PC-3 (cell line): ENCODE results near the gene RBMS3. TPM values are rescaled to one million over a fixed set of nuclear protein-coding genes. Genes with fewer than 3 reads are reported as not detected.

Source experiments
- ATAC-seq: fragments of 200-7000 bp; cut with Tn5 transposase; 2 replicates; pipeline ENCODE4 v1.9.1; 2020; ENCODE audit warnings: mild to moderate bottlenecking, moderate library complexity
- BruUV-seq: library from RNA; stranded (reverse); fragments of 400-500 nt; replicated peaks from 2 replicates; lab custom pipeline; 2021; lab: Mats Ljungman, UMichigan
- CTCF ChIA-PET: fragments of 300-600 bp; sonication (Branson Sonifier 250); formaldehyde crosslinking; loops from one replicate; lab custom pipeline; 2022; ENCODE audit warnings: antibody characterized with exemption; lab: Charles Lee
- POLR2A ChIA-PET: fragments of 300-600 bp; sonication (Branson Sonifier 250); formaldehyde crosslinking; loops from one replicate; lab custom pipeline; 2022; ENCODE audit warnings: antibody characterized with exemption; ENCODE audit not compliant: unreplicated experiment; lab: Charles Lee
- DNase-seq: peaks from one replicate; pipeline ENCODE4 v3.0.0-alpha.2; 2015
- H2AFZ ChIP-seq: fragments of 300-600 bp; sonication (generic); 2 replicates; pipeline ENCODE4 v1.6.0; 2016; ENCODE audit warnings: antibody characterized with exemption, low read length
- H3F3A ChIP-seq: fragments of 300-600 bp; sonication (generic); one replicate; pipeline ENCODE4 v1.6.0; 2017; ENCODE audit warnings: antibody characterized with exemption, low read length, control low read depth, mild to moderate bottlenecking; ENCODE audit not compliant: unreplicated experiment
- H3K27ac ChIP-seq: fragments of 300-600 bp; sonication (generic); 2 replicates; pipeline ENCODE4 v1.5.1; 2016; ENCODE audit warnings: mild to moderate bottlenecking, low read length
- H3K27me3 ChIP-seq: fragments of 300-600 bp; sonication (generic); 2 replicates; pipeline ENCODE4 v1.6.1; 2016; ENCODE audit warnings: low read length, mixed read lengths
- H3K36me3 ChIP-seq: fragments of 300-600 bp; sonication (generic); 2 replicates; pipeline ENCODE4 v1.6.1; 2016; ENCODE audit warnings: low read depth, mixed run types, low read length, mixed read lengths
- H3K4me1 ChIP-seq: fragments of 300-600 bp; sonication (generic); 2 replicates; pipeline ENCODE4 v1.5.1; 2016; ENCODE audit warnings: low read length; ENCODE audit not compliant: insufficient read depth
- H3K4me2 ChIP-seq: fragments of 300-600 bp; sonication (generic); 2 replicates; pipeline ENCODE4 v1.6.0; 2016; ENCODE audit warnings: low read length
- H3K4me3 ChIP-seq: fragments of 300-600 bp; sonication (generic); 2 replicates; pipeline ENCODE4 v1.5.1; 2016; ENCODE audit warnings: mild to moderate bottlenecking, low read length, mixed read lengths
- H3K79me2 ChIP-seq: fragments of 300-600 bp; sonication (generic); 2 replicates; pipeline ENCODE4 v1.6.1; 2017; ENCODE audit warnings: low read length, mixed read lengths
- H3K9ac ChIP-seq: fragments of 300-600 bp; sonication (generic); 2 replicates; pipeline ENCODE4 v1.6.0; 2016; ENCODE audit warnings: mild to moderate bottlenecking, low read length
- H3K9me2 ChIP-seq: fragments of 300-600 bp; sonication (generic); replicated peaks from 2 replicates; pipeline ENCODE4 v1.6.1; 2016; ENCODE audit warnings: mixed run types, low read length, mixed read lengths
- H3K9me3 ChIP-seq: fragments of 300-600 bp; sonication (generic); 2 replicates; pipeline ENCODE4 v1.6.1; 2016; ENCODE audit warnings: low read length, mixed read lengths
- H4K20me1 ChIP-seq: fragments of 300-600 bp; sonication (generic); 2 replicates; pipeline ENCODE4 v1.6.1; 2016; ENCODE audit warnings: low read length, mixed read lengths
- EZH2 ChIP-seq: fragments of 300-600 bp; sonication (generic); IDR thresholded peaks from one replicate; pipeline ENCODE4 v1.6.1; 2017; ENCODE audit warnings: antibody characterized with exemption, mild to moderate bottlenecking, low read length; ENCODE audit not compliant: unreplicated experiment
- EZH2phosphoT487 ChIP-seq: fragments of 300-600 bp; sonication (generic); IDR thresholded peaks from 2 replicates; pipeline ENCODE4 v1.6.1; 2018; ENCODE audit warnings: mild to moderate bottlenecking, antibody characterized with exemption, low read length, borderline replicate concordance
- intact Hi-C: fragments of 100-400 bp; cut with micrococcal nuclease; formaldehyde crosslinking; loops from 2 replicates; pipeline ENCODE4 v1.9.0; 2023
- total RNA-seq: library from RNA; depleted of rRNA; stranded (reverse); fragments of >200 nt; gene quantifications from 2 replicates; pipeline ENCODE4 v1.2.3, GENCODE V29; 2014
- TF ChIP-seq, protein P1 (sequence below): fragments of 300-600 bp; sonication (generic); conservative IDR thresholded peaks from 2 replicates; pipeline ENCODE4 v1.5.1; 2017; ENCODE audit warnings: antibody characterized with exemption, low read depth, mild to moderate bottlenecking, low read length

Gene RBMS3
- total RNA-seq, 1 experiment from 2014 or later = 5.4 TPM

DNA sequence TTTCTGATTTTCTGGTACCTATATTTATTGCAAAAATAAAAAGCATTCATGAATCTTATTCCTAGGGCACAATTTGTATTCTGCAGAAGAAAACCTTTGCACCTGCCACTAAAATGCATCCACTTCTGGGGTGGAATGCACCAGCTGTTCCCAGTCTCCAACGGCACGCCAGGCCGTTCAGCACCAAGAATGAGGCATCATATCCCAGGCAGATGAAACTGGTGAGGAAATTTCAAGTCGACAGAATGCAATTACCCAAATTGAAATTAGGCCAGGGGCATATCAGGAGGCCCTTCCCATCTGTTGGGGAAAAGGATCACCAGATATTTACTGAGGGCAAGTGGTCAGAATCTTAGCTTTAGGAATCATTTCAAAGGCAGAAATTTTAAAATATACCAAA is 13.6 kb upstream of the RBMS3 start:
- BruUV-seq = no TSS peak
- H3K79me2 ChIP-seq = no peaks in the 10 kb centered on the region
- ChIA-PET POLR2A (interaction anchor here (0.6 kb wide), 1 partner anchor 20 kb away, joined by 5 read pairs; no protein-coding TSS in a partner anchor), CTCF (no interaction called here)
- TF ChIP-seq, protein P1, sequence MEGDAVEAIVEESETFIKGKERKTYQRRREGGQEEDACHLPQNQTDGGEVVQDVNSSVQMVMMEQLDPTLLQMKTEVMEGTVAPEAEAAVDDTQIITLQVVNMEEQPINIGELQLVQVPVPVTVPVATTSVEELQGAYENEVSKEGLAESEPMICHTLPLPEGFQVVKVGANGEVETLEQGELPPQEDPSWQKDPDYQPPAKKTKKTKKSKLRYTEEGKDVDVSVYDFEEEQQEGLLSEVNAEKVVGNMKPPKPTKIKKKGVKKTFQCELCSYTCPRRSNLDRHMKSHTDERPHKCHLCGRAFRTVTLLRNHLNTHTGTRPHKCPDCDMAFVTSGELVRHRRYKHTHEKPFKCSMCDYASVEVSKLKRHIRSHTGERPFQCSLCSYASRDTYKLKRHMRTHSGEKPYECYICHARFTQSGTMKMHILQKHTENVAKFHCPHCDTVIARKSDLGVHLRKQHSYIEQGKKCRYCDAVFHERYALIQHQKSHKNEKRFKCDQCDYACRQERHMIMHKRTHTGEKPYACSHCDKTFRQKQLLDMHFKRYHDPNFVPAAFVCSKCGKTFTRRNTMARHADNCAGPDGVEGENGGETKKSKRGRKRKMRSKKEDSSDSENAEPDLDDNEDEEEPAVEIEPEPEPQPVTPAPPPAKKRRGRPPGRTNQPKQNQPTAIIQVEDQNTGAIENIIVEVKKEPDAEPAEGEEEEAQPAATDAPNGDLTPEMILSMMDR = no peak
- TF ChIP-seq EZH2 (no peak), EZH2phosphoT487 (no peak)
- H3K27ac ChIP-seq = no peak overlapping the region
- H3K4me1 ChIP-seq = no peaks in the 10 kb centered on the region
- no peaks in the 10 kb centered on the region for H3F3A ChIP-seq
- no peaks in the 10 kb centered on the region for H4K20me1 ChIP-seq
- no peak overlapping the region for H3K4me3 ChIP-seq
- no peak overlapping the region for H3K4me2 ChIP-seq
- DNase-seq = no peak
- H3K36me3 ChIP-seq = no peaks in the 10 kb centered on the region
- intact Hi-C loops = no loop called here
- no peak overlapping the region for H3K9ac ChIP-seq
- no peak for ATAC-seq
- H3K9me3 ChIP-seq = no peaks in the 10 kb centered on the region
- H2AFZ ChIP-seq = no peak overlapping the region
- H3K9me2 ChIP-seq = no peaks in the 10 kb centered on the region
- no peaks in the 10 kb centered on the region for H3K27me3 ChIP-seq

DNA sequence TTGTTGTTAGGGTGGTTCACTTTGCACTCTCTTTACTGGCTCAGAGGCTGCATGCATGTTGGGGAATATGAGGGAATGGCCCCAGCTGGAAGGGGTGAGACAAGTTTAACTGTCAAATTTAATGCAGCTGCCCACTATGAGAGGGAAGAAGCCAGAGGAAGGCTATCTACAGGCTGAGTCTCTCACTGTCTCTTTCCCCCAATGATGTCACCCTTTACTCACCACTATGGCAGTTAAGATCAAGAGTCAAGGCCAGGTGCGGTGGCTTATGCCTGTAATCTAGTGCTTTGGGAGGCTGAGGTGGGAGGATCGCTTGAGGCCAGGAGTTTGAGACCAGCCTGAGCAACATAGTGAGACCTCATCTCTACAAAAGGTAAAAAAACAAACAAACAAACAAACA is 12.2 kb upstream of the RBMS3 start:
- H3K9me2 ChIP-seq = no peaks in the 10 kb centered on the region
- H3K4me2 ChIP-seq = no peak overlapping the region
- CTCF ChIA-PET = no interaction called here
- POLR2A ChIA-PET = no interaction called here
- no peak for TF ChIP-seq EZH2phosphoT487
- no peak for TF ChIP-seq EZH2
- TF ChIP-seq, protein P1 = no peak
- BruUV-seq = no TSS peak
- no peaks in the 10 kb centered on the region for H3K36me3 ChIP-seq
- H3K9me3 ChIP-seq = no peaks in the 10 kb centered on the region
- H2AFZ ChIP-seq = no peak overlapping the region
- H3K4me1 ChIP-seq = no peaks in the 10 kb centered on the region
- ATAC-seq = peak; percentile 37; the same call in 1 of the 2 replicates
- H3K79me2 ChIP-seq = no peaks in the 10 kb centered on the region
- intact Hi-C loops = no loop called here
- no peak overlapping the region for H3K27ac ChIP-seq
- no peaks in the 10 kb centered on the region for H3F3A ChIP-seq
- H4K20me1 ChIP-seq = no peaks in the 10 kb centered on the region
- no peaks in the 10 kb centered on the region for H3K27me3 ChIP-seq
- H3K4me3 ChIP-seq = no peak overlapping the region
- DNase-seq = peak; percentile 17
- H3K9ac ChIP-seq = no peak overlapping the region

DNA sequence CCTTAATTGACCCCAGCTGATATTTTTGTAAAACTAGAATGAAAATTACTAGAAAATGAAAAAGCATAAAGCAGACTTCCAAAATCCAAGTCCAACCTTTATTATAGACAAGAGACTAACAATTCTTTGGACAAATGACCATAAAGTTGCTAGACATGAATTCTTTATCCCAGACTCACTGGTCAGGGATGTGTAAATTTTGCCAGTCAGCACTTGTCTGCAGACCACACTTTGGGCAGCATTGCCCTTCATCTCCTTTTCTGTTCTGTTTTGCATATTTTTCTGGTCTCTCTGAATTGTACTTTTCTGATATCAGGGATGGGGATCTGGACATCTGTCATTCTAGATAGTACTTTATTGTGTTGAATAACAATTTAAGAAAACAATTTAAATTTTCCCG is 10.1 kb upstream of the RBMS3 start:
- ChIA-PET CTCF (no interaction called here), POLR2A (no interaction called here)
- Histone ChIP-seq H3K9me2 (no peaks in the 10 kb centered on the region), H3K4me2 (no peak overlapping the region), H3K9ac (no peak overlapping the region), H3K79me2 (no peaks in the 10 kb centered on the region), H3F3A (no peaks in the 10 kb centered on the region), H3K4me3 (no peak overlapping the region), H3K27me3 (no peaks in the 10 kb centered on the region), H3K36me3 (no peaks in the 10 kb centered on the region), H2AFZ (no peak overlapping the region), H4K20me1 (no peaks in the 10 kb centered on the region), H3K4me1 (no peaks in the 10 kb centered on the region), H3K27ac (no peak overlapping the region), H3K9me3 (no peaks in the 10 kb centered on the region)
- DNase-seq = no peak
- no peak for TF ChIP-seq EZH2
- TF ChIP-seq EZH2phosphoT487 = no peak
- TF ChIP-seq, protein P1 = no peak
- intact Hi-C loops = no loop called here
- ATAC-seq = no peak
- no TSS peak for BruUV-seq
